NCI-H1417 (cell line): Measurements from ENCODE around the gene PEMT.

ENCODE experiments used
- DNase-seq, 3 experiments: peaks; one replicate each; lab custom pipeline; 2025; lab: John Stamatoyannopoulos, UW

The PEMT gene

DNA sequence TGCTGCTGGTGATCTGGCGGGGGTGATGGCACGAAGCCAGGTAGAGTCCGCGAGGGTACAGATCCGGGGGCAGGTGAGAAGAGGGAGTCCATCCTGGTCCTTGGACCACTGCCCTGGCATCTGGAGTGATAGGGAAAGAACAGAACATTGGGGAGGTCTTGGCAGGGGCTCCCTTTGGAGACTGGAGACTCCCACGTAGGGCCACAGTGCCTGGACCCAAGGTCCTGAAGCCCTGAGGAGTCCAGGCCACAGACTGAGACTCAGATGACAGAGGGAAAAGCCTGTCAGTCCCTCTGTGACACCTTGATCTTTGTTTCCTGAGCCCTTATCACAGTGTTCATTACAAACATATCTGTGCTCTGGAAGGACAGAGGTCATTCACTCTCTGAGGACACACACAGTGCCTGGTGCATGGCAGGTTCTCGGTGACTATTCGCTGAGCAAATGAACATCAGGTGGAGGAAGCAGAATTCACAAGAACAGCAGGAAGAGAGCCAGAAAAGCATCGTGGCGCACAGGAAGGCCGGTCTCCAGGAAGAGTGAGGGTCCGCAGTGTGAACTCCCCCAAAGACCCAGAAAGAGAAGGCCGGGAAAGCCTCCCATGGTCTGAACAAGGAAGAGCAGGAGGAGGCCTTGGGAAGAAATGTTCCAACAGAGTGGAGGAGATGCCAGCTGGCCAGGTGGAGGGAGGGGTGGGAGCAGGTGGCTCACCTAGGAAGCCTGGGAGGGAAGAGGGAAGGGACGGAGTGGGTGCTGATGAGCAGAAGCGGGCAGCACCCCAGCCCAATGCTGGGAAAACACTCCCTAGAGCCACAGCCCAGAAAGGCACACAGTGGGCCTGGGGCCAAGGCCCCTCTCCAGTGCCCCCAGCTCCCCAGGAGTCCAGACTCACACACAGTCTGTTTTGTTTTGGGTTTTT, 20.5 kb downstream of the PEMT start:
- peak in 1 of 3 experiments; percentile 26 for DNase-seq

GRCh38 chr17:17570140-17570797, 21.2 kb downstream of the PEMT start:
- peak; percentile 41 to 73 (median 53) for DNase-seq

GRCh38 chr17:17569691-17570090, 21.8 kb downstream of the PEMT start:
- DNase-seq: no peak

GRCh38 chr17:17568772-17569195, 22.7 kb downstream of the PEMT start:
- peak; percentile 10 to 47 (median 23) for DNase-seq

- peak in 1 of 3 experiments; percentile 5 for DNase-seq
These were observed 23.9 kb downstream of the PEMT start for GRCh38 chr17:17567631-17568030.

DNA sequence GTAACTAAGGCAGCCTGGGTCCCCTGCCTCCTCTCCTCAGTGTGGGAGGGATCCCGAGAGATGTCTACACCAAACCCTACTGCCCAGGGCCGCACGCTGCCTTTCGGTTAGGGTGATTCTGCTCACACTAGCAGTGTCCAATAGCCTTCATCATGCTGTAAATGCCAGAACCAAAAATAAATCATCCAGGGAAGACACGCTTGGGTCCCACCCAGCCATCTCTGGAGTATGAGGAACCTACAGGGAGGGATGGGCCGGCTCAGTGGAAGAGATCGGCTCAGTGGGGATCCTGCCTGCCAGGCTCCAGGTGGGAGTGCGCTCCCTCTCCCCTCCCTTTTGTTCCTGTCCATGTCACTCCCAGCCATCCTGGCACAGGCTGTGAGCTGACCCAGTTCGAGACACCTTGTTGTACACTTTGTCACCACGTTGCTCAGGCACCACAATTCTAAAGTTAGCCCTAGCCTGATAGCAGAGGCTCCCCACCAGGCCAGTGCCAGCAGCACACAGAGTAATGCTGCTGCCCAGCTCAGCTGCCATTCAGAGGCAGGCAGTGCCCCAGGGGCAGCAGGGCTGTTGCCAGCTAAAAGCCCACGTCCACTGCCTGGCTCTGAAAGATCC, 24.5 kb downstream of the PEMT start:
- peak in 2 of 3 experiments; percentile 23 to 37 for DNase-seq

DNA sequence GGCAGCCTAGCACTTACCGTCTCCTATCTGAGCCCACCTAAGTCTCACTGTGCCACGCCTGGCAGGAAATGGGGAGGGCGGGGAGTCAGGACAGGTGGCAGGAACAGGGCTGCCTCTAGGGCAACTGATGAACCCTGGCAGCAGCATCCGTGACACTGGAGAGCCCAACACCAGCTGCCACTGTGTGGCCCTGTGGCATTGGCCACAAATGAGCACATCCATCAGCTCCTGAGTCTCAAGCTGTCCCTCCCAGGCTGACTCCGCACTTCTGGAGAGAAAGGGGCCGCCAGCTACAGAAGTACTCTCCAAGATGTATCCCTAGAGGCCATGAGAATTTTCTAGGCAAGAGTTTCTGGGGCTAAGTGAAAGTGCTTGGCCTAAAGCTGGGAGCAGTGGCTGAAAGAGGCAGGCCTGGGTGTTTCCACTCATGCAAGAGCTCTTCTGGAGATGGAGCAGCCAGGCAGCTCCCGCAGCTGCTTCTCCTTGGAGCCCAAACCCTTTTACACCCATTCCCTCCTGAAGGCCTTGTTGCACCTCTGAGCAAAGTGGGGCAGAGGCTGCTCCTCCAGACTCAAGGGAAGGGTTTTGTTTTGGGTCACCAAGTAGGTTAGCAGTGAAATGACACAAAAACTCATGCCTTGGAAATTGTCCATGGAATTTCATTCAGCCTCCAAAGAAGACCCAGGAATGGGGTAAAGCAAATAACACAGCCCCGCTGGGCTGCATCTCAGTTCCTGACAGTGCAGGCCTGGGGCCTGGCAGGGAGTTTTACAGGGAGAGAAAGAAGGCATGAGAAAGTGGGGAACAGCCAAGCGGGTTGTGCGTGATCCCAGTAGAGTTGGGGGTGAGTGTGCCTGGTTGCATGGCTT, 25.8 kb downstream of the PEMT start:
- DNase-seq: peak in 1 of 3 experiments; percentile 32

GRCh38 chr17:17564896-17565295, 26.6 kb downstream of the PEMT start:
- no peak for DNase-seq

DNA sequence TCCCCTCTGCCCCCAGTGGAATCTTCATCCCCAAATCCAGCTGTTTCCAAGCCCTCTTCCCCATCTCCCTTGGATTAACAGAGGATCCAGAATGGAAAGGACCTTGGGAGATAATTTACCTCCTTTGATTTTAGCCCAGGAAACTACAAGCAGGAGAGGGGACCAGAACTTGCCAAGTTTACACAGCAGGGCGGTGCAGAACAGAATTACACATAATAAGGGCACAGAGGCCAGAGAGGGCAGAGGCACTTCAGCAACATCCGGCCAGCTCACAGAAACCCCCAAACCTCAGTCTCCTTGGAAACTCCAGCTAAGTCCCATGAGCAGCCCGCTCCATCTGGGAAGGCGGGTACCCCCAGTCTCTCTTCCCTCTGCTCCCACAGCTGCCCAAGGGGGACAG, 27.2 kb downstream of the PEMT start:
- no peak for DNase-seq

DNA sequence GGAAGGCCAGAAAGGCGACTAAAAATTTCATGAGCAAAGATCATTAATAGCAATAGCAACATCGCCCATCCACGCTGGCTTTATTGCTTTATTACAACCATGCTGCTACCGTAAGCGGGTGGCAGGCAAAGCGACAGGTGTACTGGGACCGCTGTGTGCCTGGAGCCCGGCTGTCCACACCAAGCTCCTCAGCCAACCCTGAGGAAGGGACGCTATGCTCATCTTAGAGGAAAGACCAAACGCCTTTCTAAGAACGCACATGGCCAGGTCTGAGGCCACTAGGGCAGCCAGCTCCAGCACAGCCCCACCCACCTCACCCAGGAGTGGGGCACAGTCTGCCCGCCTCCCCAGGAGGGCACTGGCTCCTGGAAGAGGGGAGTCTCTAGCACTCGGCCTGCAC, 28.0 kb downstream of the PEMT start:
- no peak for DNase-seq

DNA sequence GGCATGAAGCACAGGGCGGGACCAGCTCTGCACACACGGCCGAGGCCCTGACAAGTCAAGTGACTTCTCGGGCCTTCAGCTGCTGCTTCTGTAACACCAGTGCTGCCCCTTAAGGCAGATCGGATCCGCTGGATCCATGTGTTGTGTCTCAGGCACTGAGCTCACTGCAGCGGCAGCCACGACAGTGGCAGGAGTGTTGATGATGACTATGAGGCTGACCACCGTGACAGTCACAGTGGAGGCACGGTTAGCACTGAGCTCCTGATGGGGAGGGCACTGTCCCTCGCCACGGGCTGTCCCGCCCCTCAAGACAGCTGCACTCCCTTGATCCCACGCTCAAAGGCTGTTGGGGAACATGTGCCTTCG, 29.4 kb downstream of the PEMT start:
- no peak for DNase-seq

GRCh38 chr17:17561408-17562145, 29.9 kb downstream of the PEMT start:
- peak; percentile 24 to 71 (median 38) for DNase-seq

DNA sequence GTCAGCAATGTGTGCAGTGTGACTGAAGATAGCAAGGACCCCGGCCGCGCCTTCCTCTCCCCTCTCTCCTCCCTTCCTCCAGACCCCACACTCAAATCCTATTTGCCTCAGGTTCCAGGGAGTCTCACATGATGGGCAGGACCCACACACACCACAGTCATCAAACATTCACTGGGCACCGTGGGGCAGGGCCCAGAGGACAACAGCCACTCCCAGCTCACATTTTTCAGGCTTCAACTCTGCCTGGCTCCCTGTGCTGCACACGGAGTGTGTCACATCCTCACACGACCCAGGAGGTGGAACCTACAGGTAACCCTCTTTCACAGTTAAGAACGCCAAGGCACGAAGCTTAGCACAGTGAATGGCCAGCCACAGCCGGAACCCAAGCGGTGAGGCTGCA, 30.5 kb downstream of the PEMT start:
- no peak for DNase-seq

- DNase-seq: no peak
These were observed 31.3 kb downstream of the PEMT start for GRCh38 chr17:17560167-17560566.

DNA sequence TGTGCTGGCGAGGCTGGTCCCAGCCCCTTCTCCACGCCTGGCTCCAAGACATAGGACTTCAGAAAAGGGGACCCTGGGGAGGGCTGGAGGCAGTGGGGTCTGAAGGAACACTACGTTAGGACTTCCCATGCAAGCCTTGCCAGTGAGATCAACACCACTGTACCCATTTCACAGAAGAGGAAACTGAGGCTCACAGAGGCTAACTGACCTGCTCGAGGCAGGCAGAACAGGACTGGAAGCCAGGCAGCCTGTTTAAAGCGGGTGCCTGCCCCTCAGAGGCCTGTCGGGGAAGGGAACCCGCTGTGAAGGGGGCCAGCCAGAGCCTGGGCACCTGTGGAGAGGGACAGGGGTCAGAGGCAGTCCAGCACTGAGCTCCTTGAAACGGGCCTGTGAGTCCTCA, 32.3 kb downstream of the PEMT start:
- DNase-seq: no peak

DNA sequence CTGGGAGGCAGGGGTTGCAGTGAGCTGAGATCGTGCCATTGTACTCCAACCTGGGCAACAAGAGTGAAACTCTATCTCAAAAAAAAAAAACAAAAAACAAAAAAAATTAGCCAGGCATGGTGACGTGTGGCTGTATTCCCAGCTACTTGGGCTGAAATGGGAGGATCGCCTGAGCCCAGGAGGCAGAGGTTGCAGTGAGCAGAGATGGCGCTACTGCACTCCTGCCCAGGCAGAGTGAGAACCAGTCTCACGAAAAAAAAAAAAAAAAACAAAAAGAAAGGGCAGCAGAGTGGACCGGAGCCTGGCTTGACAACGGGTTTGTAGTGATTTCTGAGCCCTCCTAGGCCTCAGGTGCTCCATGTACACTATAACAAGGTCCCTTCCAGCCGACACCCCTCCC, 33.1 kb downstream of the PEMT start:
- no peak for DNase-seq

GRCh38 chr17:17557796-17558195, 33.7 kb downstream of the PEMT start:
- DNase-seq: no peak

- DNase-seq: peak in 2 of 3 experiments; percentile 26 to 32
These were observed 34.8 kb downstream of the PEMT start for GRCh38 chr17:17556671-17557070.

DNA sequence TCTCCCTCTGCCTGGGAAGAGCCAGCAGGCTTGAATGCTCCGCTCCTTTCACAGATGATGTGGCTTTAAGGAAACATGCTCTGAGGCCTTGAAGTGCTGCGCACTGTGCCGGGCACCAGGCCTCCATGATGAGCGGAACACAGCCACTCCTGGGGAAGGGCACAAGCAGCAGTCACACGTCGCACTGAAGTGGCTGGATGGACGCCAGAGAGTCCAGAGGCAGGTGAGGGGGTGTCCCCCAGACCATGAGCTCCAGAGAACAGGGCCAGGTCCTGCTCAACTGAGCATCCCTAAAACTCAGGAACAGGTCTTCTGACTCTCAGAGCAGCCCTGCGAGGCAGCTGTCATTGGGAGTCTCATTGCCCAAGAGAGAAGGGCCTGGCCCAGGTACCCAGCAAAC, 35.6 kb downstream of the PEMT start:
- peak in 1 of 3 experiments; percentile 6 for DNase-seq

DNA sequence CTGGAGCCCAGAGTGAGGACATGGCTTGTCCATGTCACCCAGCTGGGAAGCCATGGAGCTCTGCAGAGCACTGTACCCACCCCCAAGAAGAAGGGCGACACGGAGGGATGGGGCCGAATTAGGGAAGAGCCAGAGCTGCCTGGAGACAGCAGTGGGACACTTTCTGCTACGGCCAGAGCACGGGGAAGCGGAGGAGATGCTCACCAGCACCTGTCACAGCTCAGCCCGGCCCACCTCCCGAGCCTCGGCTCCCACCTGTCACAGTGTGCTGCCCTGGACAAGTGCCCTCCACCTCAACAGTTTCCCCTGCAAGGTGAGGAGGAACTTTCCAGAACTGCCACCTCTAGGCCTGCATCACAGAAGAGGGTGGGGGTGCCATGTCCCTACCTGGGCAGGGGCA, 36.4 kb downstream of the PEMT start:
- DNase-seq: no peak

DNA sequence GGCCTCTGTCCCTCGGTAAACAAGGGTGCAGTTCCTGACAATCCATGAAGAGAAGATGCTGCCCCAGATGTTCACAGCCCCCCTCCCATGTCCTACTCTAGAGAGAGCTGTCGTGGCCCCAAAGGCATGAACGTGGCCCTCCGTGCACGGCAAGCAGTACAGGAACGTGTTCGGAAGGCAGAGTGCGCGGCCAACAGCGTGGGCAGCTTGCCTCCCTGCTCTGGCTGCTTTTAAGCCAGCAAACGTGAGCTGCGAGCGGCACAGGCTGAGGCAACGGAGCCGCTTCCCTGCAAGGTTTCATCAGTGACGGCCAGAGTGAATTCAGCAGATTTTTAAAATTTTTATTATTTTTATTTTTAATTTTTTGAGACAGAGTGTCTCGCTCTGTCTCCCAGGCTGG, 37.2 kb downstream of the PEMT start:
- no peak for DNase-seq
